K562 (cell line): ENCODE results near the gene TUBG2. TPM values are rescaled to one million over a fixed set of nuclear protein-coding genes. Genes with fewer than 3 reads are reported as not detected.

Experiments used
- BCOR ChIP-seq: fragments of 450-650 bp; IDR thresholded peaks from 2 replicates; pipeline ENCODE4 v1.6.1; 2016
- CCAR2 ChIP-seq: fragments of 200-400 bp; formaldehyde crosslinking; IDR thresholded peaks from 2 replicates; pipeline ENCODE4 v1.6.1; 2017; ENCODE audit warnings: mild to moderate bottlenecking, low read depth, low read length
- CCNT2 ChIP-seq: IDR thresholded peaks from 2 replicates; pipeline ENCODE4 v1.6.1; 2011; ENCODE audit warnings: borderline replicate concordance, low read depth, mild to moderate bottlenecking, moderate library complexity, mixed read lengths, low read length; ENCODE audit not compliant: insufficient read length; ENCODE audit errors: extremely low read depth
- CTBP1 ChIP-seq: fragments of 450-650 bp; IDR thresholded peaks from 2 replicates; pipeline ENCODE4 v1.6.1; 2016; ENCODE audit warnings: borderline replicate concordance
- EP300 ChIP-seq: IDR thresholded peaks from 2 replicates; pipeline ENCODE4 v1.6.1; 2012; ENCODE audit warnings: low read length, improper control_type of control experiment
- ETS2 ChIP-seq: IDR thresholded peaks from 2 replicates; pipeline ENCODE4 v1.6.1; 2016; ENCODE audit warnings: borderline replicate concordance, missing genetic modification characterization, mild to moderate bottlenecking, moderate library complexity, missing compliant biosample characterization; ENCODE audit not compliant: poor library complexity, severe bottlenecking
- FUS ChIP-seq: fragments of 200-400 bp; formaldehyde crosslinking; optimal IDR thresholded peaks from 2 replicates; pipeline ENCODE3; 2017; ENCODE audit warnings: low read depth, low read length
- GATA2 ChIP-seq: sonication (generic); formaldehyde crosslinking; IDR thresholded peaks from 2 replicates; pipeline ENCODE4 v1.4.0; 2020; ENCODE audit warnings: mild to moderate bottlenecking, missing genetic modification reagents
- KLF16 ChIP-seq: IDR thresholded peaks from 2 replicates; pipeline ENCODE4 v1.6.1; 2016; ENCODE audit warnings: antibody characterized with exemption
- PCBP1 ChIP-seq: fragments of 200-400 bp; formaldehyde crosslinking; IDR thresholded peaks from 2 replicates; pipeline ENCODE4 v1.6.1; 2018; ENCODE audit warnings: mild to moderate bottlenecking, low read depth, low read length; ENCODE audit not compliant: poor library complexity, severe bottlenecking
- RB1 ChIP-seq: fragments of 450-650 bp; IDR thresholded peaks from 2 replicates; pipeline ENCODE4 v1.6.1; 2017; ENCODE audit warnings: low read depth, mild to moderate bottlenecking
- SAP30 ChIP-seq: fragments of 200-600 bp; sonication (generic); IDR thresholded peaks from 2 replicates; pipeline ENCODE4 v1.6.1; 2012; ENCODE audit warnings: borderline replicate concordance, low read depth, mild to moderate bottlenecking, moderate library complexity, low read length, control low read depth, inconsistent platforms; ENCODE audit not compliant: insufficient read depth, poor library complexity, severe bottlenecking
- SLC30A9 ChIP-seq: fragments of 250-450 bp; sonication (Bioruptor Pico); IDR thresholded peaks from 2 replicates; pipeline ENCODE4 v1.8.0; 2022; ENCODE audit warnings: mild to moderate bottlenecking, moderate library complexity
- ZNF134 ChIP-seq: fragments of 250-450 bp; sonication (Bioruptor Pico); conservative IDR thresholded peaks from 2 replicates; pipeline ENCODE4 v1.4.0; 2020
- ZNF24 ChIP-seq: fragments of 450-650 bp; IDR thresholded peaks from 2 replicates; pipeline ENCODE4 v1.6.1; 2016
- ZNF280A ChIP-seq: fragments of 450-650 bp; IDR thresholded peaks from 2 replicates; pipeline ENCODE4 v1.6.1; 2018; ENCODE audit warnings: mild to moderate bottlenecking, low read depth; ENCODE audit not compliant: partially characterized antibody
- ZNF311 ChIP-seq: fragments of 250-450 bp; sonication (Bioruptor Pico); IDR thresholded peaks from 2 replicates; pipeline ENCODE4 v1.4.0; 2020; ENCODE audit warnings: mild to moderate bottlenecking, moderate library complexity
- ZNF354B ChIP-seq: fragments of 250-450 bp; sonication (Bioruptor Pico); IDR thresholded peaks from 2 replicates; pipeline ENCODE4 v1.4.0; 2020
- ZNF445 ChIP-seq: fragments of 250-450 bp; sonication (Bioruptor Pico); IDR thresholded peaks from 2 replicates; pipeline ENCODE4 v1.4.0; 2020; ENCODE audit warnings: low read depth, mild to moderate bottlenecking, moderate library complexity
- ZNF717 ChIP-seq: fragments of 250-450 bp; sonication (Bioruptor Pico); IDR thresholded peaks from 2 replicates; pipeline ENCODE4 v1.5.0; 2021
- polyA plus RNA-seq, 8 experiments: library from polyadenylated mRNA; depleted of rRNA in 4 of 8; stranded (reverse) in 5 of 8; unstranded in 3 of 8; fragments of >200 nt; fragmentation: Nextera tagmentation in 2 of 8; fragmentation: Illumina TruSeq in 1 of 8; extraction: Ambion mirVana in 2 of 8; extraction: Trizol in 1 of 8; gene quantifications; 2 replicates each; pipeline versions ENCODE4 v1.2.1 to v1.2.3, GENCODE V29; 2011 to 2014; ENCODE audit warnings: inconsistent platforms in 1 of 8, missing spikeins in 1 of 8
- total RNA-seq, 7 experiments: library from RNA; depleted of rRNA in 6 of 7; stranded (reverse); fragments of >200 nt in 6 of 7; fragmentation: Illumina TruSeq in 2 of 7; extraction: Trizol in 2 of 7; gene quantifications; 2 replicates each; pipeline versions ENCODE4 v1.2.1 to v1.2.3, GENCODE V29; 2011 to 2021; ENCODE audit warnings: low replicate concordance in 1 of 7
- TF ChIP-seq, protein P1 (sequence below): fragments of 250-450 bp; sonication (Bioruptor Pico); IDR thresholded peaks from 2 replicates; pipeline ENCODE4 v1.5.0; 2022; ENCODE audit warnings: mild to moderate bottlenecking
- TF ChIP-seq, protein P2 (sequence below): fragments of 250-450 bp; sonication (Bioruptor Pico); IDR thresholded peaks from 2 replicates; pipeline ENCODE4 v1.6.1; 2021; ENCODE audit warnings: mild to moderate bottlenecking
- TF ChIP-seq, protein P3 (sequence below): fragments of 250-450 bp; sonication (Bioruptor Pico); IDR thresholded peaks from 2 replicates; pipeline ENCODE4 v1.4.0; 2020; ENCODE audit warnings: mild to moderate bottlenecking, moderate library complexity

The TUBG2 gene
- total and polyA plus RNA-seq, 9 of the 15 experiments (the other 6 are each of a cell fraction or from before 2014, with no cell fraction given) = 0.09 to 0.80 (median 0.24) TPM; not detected in 2

- TF ChIP-seq PCBP1 (no peak), ZNF24 (no peak), SAP30 (no peak), ZNF311 (CRISPR knock-in tag) (no peak), KLF16 (peak; percentile 94), GATA2 (CRISPR knock-in tag) (peak; percentile 52), ZNF280A (no peak), RB1 (no peak), ZNF134 (CRISPR knock-in tag) (no peak), ZNF717 (CRISPR knock-in tag) (no peak), CCNT2 (peak; percentile 47), BCOR (peak; percentile 69), ETS2 (tag) (no peak), EP300 (peak; percentile 75; the same call in 1 of the 2 replicates), CCAR2 (no peak), ZNF354B (CRISPR knock-in tag) (no peak), FUS (no peak), SLC30A9 (CRISPR knock-in tag) (no peak), ZNF445 (CRISPR knock-in tag) (no peak), CTBP1 (peak; percentile 72; the same call in 1 of the 2 replicates)
- TF ChIP-seq, protein P1, sequence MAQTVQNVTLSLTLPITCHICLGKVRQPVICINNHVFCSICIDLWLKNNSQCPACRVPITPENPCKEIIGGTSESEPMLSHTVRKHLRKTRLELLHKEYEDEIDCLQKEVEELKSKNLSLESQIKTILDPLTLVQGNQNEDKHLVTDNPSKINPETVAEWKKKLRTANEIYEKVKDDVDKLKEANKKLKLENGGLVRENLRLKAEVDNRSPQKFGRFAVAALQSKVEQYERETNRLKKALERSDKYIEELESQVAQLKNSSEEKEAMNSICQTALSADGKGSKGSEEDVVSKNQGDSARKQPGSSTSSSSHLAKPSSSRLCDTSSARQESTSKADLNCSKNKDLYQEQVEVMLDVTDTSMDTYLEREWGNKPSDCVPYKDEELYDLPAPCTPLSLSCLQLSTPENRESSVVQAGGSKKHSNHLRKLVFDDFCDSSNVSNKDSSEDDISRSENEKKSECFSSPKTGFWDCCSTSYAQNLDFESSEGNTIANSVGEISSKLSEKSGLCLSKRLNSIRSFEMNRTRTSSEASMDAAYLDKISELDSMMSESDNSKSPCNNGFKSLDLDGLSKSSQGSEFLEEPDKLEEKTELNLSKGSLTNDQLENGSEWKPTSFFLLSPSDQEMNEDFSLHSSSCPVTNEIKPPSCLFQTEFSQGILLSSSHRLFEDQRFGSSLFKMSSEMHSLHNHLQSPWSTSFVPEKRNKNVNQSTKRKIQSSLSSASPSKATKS (CRISPR knock-in tag) = no peak
- TF ChIP-seq, protein P2, sequence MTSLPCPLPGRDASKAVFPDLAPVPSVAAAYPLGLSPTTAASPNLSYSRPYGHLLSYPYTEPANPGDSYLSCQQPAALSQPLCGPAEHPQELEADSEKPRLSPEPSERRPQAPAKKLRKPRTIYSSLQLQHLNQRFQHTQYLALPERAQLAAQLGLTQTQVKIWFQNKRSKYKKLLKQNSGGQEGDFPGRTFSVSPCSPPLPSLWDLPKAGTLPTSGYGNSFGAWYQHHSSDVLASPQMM (CRISPR knock-in tag) = no peak
- TF ChIP-seq, protein P3, sequence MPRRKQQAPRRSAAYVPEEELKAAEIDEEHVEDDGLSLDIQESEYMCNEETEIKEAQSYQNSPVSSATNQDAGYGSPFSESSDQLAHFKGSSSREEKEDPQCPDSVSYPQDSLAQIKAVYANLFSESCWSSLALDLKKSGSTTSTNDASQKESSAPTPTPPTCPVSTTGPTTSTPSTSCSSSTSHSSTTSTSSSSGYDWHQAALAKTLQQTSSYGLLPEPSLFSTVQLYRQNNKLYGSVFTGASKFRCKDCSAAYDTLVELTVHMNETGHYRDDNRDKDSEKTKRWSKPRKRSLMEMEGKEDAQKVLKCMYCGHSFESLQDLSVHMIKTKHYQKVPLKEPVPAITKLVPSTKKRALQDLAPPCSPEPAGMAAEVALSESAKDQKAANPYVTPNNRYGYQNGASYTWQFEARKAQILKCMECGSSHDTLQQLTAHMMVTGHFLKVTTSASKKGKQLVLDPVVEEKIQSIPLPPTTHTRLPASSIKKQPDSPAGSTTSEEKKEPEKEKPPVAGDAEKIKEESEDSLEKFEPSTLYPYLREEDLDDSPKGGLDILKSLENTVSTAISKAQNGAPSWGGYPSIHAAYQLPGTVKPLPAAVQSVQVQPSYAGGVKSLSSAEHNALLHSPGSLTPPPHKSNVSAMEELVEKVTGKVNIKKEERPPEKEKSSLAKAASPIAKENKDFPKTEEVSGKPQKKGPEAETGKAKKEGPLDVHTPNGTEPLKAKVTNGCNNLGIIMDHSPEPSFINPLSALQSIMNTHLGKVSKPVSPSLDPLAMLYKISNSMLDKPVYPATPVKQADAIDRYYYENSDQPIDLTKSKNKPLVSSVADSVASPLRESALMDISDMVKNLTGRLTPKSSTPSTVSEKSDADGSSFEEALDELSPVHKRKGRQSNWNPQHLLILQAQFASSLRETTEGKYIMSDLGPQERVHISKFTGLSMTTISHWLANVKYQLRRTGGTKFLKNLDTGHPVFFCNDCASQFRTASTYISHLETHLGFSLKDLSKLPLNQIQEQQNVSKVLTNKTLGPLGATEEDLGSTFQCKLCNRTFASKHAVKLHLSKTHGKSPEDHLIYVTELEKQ (CRISPR knock-in tag) = no peak
Measured at GRCh38 chr17:42632949-42633444, 26.1 kb upstream of the TUBG2 start (continued).
